Ishikawa (cell line): Measurements from ENCODE around the gene INO80.
A peak's percentile ranks its signal among the peaks of the same experiment; 100 is the strongest.

Experiments
- CEBPB ChIP-seq: IDR thresholded peaks from 2 replicates; pipeline ENCODE4 v1.6.1; 2012
- CREB1 ChIP-seq: IDR thresholded peaks from 2 replicates; pipeline ENCODE4 v1.6.1; 2012; ENCODE audit warnings: low read depth
- EGR1 ChIP-seq: IDR thresholded peaks from 2 replicates; pipeline ENCODE4 v1.6.1; 2012
- EP300 ChIP-seq: IDR thresholded peaks from 2 replicates; pipeline ENCODE4 v1.6.1; 2012; ENCODE audit warnings: borderline replicate concordance
- FOXM1 ChIP-seq: IDR thresholded peaks from 2 replicates; pipeline ENCODE4 v1.6.1; 2012; ENCODE audit warnings: low read depth, borderline replicate concordance
- MAX ChIP-seq: IDR thresholded peaks from 2 replicates; pipeline ENCODE4 v1.6.1; 2012
- NFIC ChIP-seq: IDR thresholded peaks from 2 replicates; pipeline ENCODE4 v1.6.1; 2012
- RAD21 ChIP-seq: IDR thresholded peaks from 2 replicates; pipeline ENCODE4 v1.6.1; 2012; ENCODE audit warnings: low read depth
- REST ChIP-seq: IDR thresholded peaks from 2 replicates; pipeline ENCODE4 v1.6.1; 2012; ENCODE audit warnings: low read depth, mild to moderate bottlenecking
- TAF1 ChIP-seq: IDR thresholded peaks from 2 replicates; pipeline ENCODE4 v1.6.1; 2012; ENCODE audit warnings: low read depth, mild to moderate bottlenecking
- TCF12 ChIP-seq: IDR thresholded peaks from 2 replicates; pipeline ENCODE4 v1.6.1; 2012; ENCODE audit warnings: low read depth
- TEAD4 ChIP-seq: IDR thresholded peaks from 2 replicates; pipeline ENCODE4 v1.6.1; 2012
- USF1 ChIP-seq: IDR thresholded peaks from 2 replicates; pipeline ENCODE4 v1.6.1; 2012
- YY1 ChIP-seq: IDR thresholded peaks from 2 replicates; pipeline ENCODE4 v1.6.1; 2012; ENCODE audit warnings: low read depth
- ZBTB7A ChIP-seq: IDR thresholded peaks from 2 replicates; pipeline ENCODE4 v1.6.1; 2012; ENCODE audit warnings: low read depth

The INO80 gene

GRCh38 chr15:40986820-40987219, 129.3 kb downstream of the INO80 start:
- peak; percentile 63 for TF ChIP-seq NFIC
- TF ChIP-seq TEAD4 = no peak

GRCh38 chr15:40985541-40986330, 130.3 kb downstream of the INO80 start:
- no peak for TF ChIP-seq REST
- TF ChIP-seq TAF1 = no peak
- TF ChIP-seq RAD21 = no peak

GRCh38 chr15:40984964-40985363, 131.1 kb downstream of the INO80 start:
- no peak for TF ChIP-seq MAX
- TF ChIP-seq TAF1 = no peak
- no peak for TF ChIP-seq YY1
- TF ChIP-seq FOXM1 = no peak
- TF ChIP-seq NFIC = no peak
- no peak for TF ChIP-seq ZBTB7A
- TF ChIP-seq TCF12 = no peak
- no peak for TF ChIP-seq REST
- no peak for TF ChIP-seq CREB1
- no peak for TF ChIP-seq EGR1
- no peak for TF ChIP-seq RAD21
- TF ChIP-seq EP300 = no peak
- TF ChIP-seq CEBPB = no peak
- no peak for TF ChIP-seq TEAD4
- TF ChIP-seq USF1 = no peak

GRCh38 chr15:40984406-40984805, 131.7 kb downstream of the INO80 start:
- TF ChIP-seq TEAD4 = no peak

GRCh38 chr15:40982855-40983254, 133.2 kb downstream of the INO80 start:
- TF ChIP-seq EP300 (no peak), CEBPB (no peak), TCF12 (no peak), RAD21 (no peak), FOXM1 (no peak), CREB1 (no peak), REST (no peak), MAX (no peak), TAF1 (no peak), ZBTB7A (no peak), EGR1 (no peak), USF1 (no peak), NFIC (no peak), TEAD4 (no peak), YY1 (no peak)
